SIG-M5 (cell line): Measurements from ENCODE around the gene C14orf119.

Experiments
- DNase-seq: peaks from one replicate; lab custom pipeline; 2025; lab: John Stamatoyannopoulos, UW

The C14orf119 gene, protein sequence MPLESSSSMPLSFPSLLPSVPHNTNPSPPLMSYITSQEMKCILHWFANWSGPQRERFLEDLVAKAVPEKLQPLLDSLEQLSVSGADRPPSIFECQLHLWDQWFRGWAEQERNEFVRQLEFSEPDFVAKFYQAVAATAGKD

DNA sequence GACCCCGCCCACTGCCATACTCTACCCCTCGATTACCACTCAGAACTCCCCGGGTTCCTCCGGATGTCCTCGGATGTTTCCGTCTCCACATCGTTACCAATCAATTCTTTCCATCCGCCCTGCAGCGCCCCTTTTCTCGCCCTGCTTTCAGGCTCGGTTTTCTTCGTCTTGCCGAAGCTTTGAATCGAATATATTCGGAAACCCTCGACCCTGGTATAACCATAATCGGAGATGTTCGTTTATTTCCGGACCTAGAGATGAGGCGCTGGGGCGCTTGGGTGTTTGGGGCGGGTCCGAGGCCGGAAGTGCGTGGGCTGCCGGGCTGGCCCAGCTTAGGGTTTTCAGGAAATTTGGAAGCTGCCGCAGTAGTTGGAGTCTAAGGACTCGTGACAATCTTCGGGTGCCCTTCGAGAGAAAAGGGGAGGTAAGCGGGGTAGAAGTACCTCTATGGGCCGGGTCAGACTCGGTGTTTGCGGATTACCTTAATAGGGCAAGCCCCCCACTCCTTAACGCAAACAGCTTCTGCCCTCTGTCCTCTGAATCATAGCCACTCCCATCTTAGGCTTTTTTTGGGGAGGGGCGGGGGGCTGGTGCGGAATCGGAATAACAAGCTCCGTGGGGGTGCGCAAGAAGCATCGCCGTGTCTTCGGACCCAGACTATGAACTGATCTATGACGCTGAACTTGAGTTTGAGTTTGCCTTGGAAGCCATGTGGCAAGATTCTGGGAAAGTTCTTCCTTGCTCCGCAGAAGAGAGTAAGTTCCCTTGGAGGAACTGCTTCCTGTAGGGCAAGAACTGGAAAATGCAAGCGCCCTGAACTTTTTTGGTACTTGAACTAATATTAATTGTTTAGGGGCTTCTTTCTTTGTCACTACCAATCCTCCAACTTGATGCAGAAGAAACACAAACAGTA, at the start of gene C14orf119:
Gene C14orf119, plus strand, starts transcription at position 310 of the 913 bp plus-strand sequence. CDS start 2,154 bp downstream, outside the sequence.
- no peak for DNase-seq

DNA sequence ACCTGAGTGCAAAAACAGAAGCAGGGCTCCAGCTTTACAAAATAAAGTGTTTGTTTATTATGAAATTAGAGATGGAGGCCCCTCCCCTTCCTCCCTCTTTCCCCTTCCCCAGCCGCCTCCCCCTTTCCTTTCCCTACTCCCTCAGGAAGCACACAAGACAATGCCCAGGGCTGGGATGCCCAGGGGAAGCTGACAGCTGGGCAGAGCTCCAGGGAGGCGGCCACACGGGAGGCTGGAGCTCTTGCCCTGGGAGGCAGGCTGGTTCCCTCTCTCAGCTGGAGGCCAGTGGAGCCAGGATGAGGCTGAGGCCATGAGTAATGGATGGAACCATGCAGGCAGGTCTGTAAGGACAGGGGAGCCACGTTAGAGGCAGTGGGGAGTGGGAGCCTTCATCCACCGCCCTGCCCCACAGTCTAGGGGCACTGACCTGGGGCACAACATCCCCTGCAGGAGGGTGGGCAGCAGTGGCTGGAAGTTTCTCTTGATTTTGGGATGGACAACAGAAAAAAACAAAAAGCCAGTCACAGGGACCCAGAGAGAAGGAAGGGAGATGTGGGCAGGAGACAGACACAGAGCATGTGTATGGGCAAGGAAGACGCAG, 48.2 kb upstream of the C14orf119 start:
- no peak for DNase-seq

DNA sequence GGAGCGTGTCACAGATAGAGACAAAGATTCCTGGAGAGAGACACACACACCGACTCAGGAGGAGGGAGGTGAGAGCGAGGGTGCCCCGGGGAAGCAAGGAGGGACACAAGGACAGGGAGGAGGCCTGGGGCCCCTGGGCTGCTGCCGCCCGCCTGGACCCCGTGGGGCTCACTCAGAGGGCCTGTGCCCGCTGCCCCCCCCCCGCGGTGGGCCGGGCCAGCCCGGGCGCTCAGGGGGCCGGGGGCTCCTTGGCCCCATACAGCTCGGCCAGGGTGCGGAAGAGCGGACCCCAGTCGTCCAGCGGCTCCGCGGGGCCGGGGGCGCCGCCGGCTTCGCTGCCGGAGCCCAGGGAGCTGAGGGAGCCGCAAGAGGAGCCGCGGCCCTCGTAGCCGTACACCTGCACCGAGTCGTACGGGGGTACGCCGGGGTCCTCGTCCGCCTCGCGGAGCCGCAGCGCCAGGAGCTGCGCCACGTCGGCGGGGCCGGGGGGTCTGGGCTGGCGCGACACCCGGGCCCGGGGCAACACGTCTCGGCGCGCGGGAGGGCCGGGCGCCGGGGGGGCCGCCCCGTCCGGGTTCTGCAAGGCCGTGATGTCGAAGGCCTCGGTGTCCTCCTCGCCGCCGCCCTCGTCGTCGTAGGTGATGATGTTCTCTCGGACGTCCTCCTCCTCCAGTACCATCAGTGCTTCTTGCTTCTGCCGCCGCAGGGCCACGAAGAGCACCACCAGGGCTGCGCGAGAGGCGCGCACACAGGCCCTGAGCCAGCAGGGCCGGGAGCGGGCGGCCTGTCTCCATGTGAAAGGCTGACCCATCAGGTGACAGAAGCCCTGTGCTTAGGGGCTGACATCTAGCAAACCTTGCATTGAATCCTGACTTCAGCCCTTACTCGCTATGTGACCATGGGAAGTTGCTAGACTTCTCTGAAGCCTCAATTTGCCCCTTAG, 47.3 kb upstream of the C14orf119 start:
- DNase-seq: no peak

DNA sequence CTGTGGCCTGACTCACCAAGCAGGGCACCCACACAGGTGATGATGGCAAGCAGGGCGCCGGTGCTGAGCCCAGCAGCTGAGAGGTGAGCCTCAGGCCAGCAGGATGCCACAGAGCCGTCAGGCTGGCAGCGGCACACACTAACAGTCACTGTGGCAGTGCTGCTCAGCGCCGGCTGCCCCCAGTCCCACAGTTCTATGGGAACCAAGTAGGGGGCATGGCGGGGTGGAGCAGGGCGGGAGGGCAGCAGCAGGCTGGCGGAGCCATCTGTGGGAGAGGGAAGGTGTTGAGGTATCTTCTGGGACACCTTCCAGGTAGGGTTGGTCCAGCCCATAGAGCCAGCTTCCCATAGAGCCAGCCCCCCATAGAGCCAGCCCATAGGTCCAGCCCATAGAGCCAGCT, 46.3 kb upstream of the C14orf119 start:
- no peak for DNase-seq

DNA sequence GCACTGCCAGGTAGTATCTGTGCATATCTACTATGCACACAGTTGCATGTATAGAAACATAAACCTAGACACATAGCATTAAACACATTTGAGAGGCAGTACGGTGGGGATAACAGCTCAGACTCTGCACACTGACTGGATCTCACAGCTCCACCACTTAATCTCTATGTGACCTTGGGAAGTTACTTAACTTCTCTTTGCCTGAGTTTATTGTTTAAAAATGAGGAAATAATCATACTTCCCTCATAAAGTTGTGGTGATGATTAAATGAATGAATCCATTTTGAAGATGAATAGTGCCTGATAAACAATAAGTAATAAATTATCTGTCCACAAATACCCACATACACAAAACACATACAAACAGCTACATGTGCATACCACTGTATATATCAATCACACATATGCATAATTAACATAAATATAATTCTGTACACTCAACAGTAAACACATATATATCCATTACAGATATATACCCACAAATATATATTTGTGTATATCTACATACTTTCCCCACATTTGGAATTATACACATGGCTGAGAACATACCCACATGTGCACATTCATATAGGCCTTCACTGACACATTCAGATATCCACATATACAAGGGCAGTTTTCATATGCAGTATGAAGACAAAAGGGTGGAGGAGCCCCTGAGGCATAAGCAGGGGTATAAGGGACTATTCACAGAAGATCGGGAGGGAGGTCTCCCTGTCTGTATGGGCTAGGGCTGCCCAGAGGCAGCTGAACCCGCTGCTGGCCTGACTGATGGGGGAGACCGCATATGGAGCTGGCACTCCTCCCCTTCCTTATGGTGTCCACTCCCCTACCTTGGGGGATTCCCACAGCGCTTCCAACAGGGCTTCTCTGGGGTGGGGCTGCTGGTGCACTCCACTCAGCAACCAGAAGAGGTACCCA, 43.9 kb upstream of the C14orf119 start:
- no peak for DNase-seq

DNA sequence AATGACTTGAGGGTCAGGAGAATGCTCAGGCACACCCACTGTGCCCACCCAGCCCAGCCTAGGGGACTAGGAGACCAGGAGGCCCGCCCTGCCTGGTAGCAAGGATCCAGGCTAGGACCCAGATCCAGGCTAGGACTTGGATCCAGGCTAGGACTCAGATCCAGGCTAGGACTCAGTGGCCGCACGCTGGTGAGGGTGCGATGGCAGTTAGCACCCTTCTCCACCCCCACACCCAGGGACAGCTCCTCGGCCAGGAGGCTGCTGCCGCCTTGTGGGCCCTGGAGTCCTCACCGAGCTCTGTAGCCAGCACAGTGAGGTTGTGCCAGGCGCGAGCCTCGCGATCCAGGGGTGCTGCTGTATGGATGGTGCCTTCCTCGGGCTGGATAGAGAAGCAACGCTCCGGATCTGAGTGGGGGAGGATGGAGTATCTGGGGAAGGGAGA, 43.1 kb upstream of the C14orf119 start:
- DNase-seq: no peak

DNA sequence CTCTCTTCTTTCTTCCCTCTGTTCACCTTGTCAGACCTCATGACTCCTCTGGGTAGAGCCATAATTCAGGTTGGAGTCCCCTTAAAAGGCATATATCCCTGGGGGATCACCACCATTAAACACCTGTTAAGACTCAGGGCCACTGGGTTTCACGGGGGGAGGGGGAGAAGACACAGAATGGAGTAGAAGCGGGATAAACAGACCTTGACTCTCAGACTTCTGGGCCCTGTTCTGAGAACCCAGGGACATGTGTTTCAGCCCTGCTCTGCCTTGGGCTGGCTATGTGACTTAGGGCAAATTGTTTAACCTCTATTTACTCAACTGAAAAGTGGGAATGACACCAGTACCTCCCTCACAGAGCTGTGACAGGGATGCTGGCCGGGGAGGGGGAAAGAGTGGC, 42.6 kb upstream of the C14orf119 start:
- no peak for DNase-seq

DNA sequence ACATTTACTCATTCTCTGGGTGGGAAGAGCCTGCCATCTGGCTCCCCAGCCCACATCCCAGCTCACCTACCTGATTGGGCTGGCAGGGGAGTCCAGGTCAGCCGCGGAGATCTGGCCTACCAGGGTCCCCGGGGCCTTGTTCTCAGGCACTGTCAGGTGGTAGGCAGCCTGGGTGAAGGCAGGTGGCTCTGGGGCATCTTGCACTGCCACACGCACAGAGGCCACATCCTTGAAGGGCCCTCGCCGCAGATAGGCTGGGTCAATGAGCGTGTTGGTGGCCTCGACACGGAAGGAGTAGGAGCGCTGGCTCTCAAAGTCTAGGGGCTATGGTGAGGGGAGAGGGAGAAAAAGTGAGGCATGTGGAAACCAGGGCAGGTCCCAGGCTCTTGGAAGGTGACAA, 41.9 kb upstream of the C14orf119 start:
- DNase-seq: no peak

DNA sequence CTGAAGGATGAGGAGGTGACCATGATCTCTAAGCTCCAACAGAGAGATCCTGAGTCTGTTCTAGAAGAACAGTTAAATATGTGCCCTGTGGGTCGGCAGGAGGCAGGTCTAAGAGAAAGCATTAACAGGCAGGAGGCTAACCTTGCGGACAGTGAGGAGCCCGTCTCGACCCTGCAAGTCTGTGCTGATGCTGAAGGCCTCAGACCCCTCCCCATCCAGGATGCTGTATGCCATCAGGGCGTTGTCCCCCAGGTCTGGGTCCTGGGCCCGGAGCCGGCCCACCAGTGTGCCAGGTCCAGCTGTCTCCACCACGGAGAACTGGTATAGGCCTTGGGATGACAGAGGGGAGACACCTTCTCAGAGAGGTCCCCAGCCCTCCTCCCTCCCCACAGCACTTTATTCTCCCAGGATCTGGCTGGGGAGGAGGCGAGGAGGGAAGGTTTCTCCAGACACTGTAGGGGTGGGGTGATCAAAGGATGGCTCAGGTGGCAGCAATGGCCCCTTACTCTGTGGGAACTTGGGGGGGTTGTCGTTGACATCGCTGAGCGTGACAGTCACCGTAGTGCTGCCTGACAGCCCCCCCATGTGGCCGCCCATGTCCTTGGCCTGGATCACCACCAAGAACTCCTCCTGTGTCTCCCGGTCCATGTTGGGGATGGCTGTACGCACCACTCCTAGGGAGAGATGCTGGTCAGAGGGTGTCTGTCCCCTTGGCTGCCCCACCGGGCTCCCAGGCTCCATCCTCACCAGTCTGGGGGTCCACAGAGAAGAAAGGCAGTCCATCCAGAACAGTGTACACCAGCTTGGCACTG, 41.1 kb upstream of the C14orf119 start:
- no peak for DNase-seq

DNA sequence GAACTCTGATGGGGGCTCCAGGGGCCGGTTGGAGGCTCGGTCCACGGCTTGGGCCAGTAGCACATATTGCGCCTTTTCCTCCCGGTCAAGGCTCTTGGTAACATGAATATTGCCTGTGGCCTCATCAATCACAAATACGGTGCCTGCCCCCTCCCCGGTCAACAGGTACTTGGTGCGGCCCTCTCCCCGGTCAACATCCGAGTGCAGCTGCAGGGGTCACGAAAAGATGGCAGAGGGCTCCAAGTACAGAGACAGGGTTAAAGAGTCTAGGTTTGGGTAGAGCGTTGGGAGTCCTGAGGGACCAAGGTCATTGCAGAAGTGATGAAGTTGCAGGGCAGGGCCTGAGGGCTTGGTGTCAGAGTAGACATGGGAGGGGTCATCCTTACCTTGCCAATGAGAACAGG, 40.2 kb upstream of the C14orf119 start:
- DNase-seq: no peak

DNA sequence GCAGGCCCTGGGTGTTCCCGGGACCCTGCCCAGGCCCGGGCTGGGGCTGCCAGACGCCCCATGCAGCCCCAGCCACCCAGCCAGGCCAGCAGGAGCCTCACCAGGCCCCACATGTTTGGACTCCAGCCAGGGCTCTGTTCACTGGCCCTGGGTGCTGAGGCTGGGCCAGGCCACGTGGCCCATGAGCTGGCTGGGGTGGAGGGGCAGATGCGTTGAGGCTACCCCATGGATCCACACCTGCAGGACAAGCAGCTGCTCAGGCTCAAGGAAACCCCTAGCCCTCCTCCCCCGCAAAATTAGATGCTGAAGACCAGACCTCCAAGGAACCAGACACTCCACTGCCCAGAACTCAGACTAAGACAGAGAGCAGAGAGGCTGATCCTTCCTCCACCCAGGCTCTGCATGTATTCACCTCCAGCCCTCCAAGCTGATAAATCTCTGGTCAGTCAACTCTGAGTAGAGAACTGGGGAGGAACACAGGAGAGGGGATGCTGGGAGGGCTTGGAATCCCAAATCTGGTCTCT, 39.6 kb upstream of the C14orf119 start:
- no peak for DNase-seq

DNA sequence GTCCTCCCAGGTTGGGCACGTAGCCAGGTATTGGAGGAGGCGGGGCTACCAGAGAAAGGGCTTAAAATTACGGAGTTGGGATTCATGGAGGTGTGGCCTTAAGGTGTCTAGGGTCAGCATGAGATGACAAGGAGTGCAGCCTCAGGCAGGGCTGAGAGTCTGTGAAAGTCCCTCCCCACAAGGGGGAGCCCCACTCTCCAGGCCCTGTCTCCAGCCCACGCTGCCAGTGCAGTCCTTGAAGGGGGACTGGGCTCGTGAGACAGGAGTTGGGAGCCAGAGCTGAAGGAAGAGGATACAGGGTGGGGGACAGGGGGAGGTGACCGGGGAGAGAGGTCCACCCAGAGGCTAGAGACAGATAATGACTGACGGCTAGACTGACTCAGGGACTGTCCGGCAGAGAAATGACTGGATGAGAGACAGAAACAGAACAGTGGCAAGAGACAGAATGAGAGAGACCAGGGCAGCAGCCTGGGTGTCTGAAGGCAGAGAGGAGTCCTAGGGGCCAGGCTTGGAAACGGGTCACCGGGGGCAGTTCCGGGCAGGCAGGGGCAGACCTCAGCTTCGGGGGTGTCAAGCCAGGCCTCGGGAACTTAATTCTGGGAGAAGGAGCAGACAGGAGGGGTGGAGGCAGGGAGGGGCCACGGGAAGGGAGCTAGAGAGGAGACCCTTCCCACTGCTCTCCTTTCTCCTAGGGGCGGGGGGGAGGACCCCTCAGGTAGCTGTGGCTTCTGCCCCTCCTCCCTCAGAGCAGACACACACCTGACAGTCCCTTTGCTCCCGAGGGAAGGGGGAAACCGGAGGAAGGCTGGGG, 39.0 kb upstream of the C14orf119 start:
- DNase-seq: no peak

DNA sequence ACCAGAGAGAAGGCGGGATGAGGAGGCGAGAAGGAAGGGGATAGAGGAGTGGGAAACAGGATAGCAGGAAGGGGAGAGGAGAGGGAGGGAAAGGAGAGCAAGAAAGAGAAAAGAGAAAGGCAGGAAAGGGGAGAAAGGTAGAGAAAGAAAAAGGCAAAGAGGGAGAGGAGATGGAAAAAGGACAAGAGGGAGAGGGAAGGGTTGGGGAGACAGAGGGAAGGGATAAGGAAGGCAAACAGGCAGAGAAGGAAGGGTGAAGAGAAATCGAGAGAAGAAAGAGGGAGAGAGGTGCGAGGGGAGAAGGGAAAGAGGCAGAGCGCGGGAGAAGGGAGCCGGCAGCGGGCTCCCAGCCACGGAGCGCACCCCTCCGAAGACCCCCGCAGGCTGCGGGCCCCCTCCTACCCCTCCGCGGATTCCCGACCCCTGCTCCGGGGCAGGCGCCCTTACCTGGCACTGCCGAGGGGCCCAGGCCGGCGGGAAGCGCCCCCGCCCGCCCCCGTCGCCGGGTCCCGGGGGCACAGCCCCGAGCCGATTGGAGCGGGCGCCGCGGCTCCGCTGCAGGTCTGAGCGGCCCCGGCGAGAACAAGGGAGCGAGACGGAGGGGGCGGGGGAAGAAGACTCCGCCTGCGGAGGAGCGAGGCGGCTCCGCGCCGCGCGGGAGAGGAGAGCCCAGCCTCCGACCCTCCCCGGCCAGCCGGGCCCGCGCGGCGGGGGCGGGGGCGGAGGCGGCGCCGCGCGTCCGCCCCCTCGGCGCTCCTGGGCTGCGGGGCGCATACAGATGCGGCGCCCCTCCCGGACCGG, 38.1 kb upstream of the C14orf119 start, which contains the start of gene CDH24:
Gene CDH24, minus strand, starts transcription at position 565 of the 801 bp plus-strand sequence. CDS start 1,787 bp downstream, outside the sequence.
- DNase-seq: no peak

DNA sequence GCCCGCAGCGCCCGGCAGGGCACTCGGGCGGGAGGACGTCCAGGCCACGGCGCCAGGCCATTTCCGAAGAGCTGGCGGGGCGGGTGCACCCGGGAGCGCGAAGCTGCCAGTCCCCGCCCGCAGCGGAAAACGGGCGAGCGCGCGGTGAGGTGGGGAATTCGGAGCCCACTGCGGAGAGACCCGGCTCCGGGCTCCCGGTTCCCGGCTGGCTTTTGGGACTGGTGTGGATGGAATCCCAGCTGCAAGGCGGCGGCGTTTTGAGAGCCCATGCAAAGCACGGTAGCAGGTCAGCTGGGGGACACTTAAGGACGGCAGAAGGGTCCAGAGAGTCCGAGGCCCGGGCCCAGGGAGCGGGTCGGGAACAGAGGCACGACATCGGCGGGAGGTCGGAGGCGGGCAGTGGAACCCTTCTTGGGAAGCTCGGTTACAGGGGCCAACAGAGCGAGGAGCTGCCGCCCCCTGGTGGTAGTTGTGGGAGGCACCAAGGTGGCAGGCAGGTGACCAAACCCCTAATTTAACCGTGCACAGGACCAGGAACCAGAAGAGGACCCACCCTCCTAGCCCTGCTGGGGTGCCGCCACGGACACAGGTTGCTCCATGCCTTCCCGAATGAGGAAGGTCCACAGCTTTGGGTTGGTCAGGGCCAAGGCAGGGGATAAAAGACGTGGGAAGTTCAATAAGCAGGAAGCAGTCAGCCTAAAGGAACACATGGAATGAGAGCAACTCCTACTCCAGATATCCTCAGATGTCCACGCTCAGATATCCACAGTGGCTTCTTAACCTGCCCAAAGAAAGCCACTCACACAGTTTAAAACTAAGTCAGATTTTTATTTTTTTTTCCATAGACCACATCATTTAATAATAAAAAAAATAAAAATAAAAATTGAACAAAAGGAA, 37.3 kb upstream of the C14orf119 start:
- no peak for DNase-seq

DNA sequence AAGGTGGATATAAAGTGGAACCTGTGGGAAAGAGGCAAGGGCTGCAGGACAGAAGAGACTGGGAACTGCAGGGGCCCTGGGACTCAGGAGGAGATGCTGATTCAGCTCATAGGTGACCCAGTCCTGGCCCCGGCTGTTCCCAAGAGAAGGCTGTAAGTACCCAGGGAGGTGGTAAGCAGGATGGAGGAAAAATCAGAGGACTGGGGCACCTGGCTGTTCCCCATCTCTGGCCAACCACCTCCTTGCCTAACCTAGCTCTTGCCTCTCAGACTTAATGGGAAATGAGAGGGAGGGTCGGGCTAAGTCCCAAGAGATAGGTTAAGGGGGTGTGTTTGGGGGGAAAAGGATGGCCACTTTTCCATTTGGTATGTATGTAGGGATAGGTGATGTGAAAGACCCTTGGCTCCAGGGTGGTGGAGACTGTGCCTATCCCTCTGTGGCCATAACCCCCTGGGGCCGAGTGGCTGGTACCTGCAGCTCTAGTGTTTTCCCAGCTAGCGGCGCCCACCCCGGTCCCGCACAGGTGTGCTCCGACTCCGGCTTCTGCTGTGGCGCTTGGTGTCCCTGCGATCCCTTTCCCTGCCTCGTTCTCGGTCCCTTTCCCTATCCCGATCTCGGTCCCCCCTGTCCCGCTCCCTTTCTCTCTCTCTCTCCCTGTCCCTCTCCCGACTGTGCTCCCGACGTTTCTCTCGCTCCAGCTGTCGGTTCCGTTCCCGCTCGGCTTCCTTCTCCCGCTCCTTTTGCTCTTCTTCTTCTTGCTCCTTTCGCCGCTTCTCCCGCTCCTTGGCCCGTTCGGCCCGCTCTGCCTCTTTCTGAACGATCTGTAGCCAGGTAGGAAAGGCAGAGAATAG, 36.4 kb upstream of the C14orf119 start:
- DNase-seq: no peak
